Parietal lobe (tissue), 1 donor: ENCODE data around the gene EMP1. TPM values are rescaled to one million over a fixed set of nuclear protein-coding genes. Genes with fewer than 3 reads are reported as not detected.

ENCODE experiments used
- total RNA-seq: library from RNA; depleted of rRNA; stranded (reverse); fragments of >200 nt; gene quantifications from one replicate; pipeline ENCODE4 v1.2.3, GENCODE V29; 2014

The EMP1 gene, protein sequence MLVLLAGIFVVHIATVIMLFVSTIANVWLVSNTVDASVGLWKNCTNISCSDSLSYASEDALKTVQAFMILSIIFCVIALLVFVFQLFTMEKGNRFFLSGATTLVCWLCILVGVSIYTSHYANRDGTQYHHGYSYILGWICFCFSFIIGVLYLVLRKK
- 7.8 TPM for total RNA-seq

DNA sequence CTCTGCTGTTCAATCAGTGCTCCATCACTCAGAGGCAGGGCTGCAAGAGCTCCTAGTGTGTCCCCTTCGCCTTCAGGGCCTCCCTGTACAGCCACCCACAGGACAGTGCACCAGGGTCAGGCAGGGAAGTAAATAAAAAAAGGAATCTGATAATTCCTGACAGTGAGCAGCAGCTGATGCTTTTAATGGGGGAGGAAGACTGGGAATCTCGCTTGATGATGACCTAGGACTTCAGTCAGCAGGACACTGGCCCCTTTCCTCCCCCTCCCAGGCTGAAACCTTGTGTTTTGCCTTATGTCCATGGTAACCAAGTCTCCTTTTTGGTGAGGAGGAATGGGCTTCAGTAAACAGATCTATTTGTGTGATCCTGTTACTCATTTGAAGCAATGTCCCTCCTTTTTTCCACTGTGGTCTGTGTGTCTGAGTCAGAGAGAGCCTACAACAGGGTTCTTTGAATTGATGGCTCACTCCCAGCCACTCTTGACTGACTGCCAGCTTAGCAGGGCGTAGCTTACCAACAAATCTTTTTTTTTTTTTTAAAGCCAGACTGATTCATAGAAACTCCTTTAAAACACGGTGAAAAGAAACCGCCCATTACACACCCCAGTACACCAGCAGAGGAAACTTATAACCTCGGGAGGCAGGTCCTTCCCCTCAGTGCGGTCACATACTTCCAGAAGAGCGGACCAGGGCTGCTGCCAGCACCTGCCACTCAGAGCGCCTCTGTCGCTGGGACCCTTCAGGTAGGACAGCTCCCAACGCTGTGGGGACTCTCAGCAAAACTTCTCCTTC lies at the start of gene EMP1:
Gene EMP1, plus strand, starts transcription at position 597 of the 792 bp plus-strand sequence. CDS start 14,785 bp downstream, outside the sequence.

Other genes starting within 250 kb of the EMP1 start
- not detected for gene GPRC5D, start 244.6 kb upstream of the EMP1 start, total RNA-seq
- 3.4 TPM for gene HEBP1, start 196.5 kb upstream of the EMP1 start, total RNA-seq
- 53.8 TPM for gene FAM234B, start 152.3 kb upstream of the EMP1 start, total RNA-seq
- gene GSG1, start 93.1 kb upstream of the EMP1 start, total RNA-seq: not detected